ENCODE measurements around the gene SMIM22.

Gene SMIM22

GRCh38 chr16:4797805-4798252 is 2.7 kb downstream of the SMIM22 start:
- DNase-seq = no peak

DNA sequence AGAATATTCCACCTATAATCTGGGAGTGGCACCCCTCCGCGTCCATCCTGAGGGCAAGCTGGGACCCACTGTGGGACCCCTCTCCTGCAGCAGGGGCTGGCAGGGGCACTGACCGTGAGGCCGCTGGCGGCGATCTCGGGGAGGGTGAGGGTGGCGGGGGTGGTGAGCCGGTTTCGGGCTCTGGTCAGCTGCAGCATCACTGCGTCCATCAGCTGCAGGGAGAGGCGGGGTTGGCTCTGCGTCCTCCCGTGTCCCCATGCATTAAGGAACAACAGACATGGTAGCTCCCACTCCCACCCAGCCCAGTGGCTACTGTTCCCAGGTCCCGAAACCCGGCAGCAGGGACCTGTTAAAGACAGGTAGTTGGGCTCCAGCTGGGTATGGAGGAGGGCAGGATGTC is 3.3 kb downstream of the SMIM22 start:
- no peak for DNase-seq

DNA sequence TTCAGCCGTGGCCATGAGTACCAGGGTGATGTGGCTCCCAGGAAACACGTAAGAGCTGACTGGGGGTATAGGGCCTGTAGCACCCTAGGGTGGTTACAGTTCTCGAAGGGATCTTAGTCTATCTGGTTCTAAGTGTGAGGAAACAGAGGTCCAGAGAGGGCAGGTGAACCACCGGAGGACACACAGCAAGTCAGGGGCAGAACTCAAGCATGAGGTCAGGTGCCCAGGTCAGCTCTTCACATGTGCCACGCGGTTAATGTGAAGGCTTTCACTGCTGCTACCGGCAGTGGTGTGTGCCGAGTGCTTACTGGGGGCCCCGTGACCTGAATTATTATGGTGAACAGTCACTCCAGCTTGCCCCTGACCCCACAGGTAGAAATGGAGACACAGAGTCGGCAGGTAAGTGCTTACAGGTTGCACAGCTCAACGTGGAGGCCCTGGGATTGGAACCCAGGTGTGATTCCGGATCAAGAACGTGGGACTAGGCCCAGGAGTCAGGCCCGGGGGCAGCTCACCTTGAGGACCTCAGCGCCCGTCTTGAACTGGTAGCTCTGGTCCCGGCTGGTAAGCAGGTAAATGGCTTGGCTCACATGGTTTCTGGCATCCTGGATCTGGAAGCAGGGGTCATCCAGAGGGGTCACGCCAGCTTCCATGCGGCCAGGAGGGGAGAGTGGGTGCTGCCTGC is 4.1 kb downstream of the SMIM22 start:
- DNase-seq = no peak

DNA sequence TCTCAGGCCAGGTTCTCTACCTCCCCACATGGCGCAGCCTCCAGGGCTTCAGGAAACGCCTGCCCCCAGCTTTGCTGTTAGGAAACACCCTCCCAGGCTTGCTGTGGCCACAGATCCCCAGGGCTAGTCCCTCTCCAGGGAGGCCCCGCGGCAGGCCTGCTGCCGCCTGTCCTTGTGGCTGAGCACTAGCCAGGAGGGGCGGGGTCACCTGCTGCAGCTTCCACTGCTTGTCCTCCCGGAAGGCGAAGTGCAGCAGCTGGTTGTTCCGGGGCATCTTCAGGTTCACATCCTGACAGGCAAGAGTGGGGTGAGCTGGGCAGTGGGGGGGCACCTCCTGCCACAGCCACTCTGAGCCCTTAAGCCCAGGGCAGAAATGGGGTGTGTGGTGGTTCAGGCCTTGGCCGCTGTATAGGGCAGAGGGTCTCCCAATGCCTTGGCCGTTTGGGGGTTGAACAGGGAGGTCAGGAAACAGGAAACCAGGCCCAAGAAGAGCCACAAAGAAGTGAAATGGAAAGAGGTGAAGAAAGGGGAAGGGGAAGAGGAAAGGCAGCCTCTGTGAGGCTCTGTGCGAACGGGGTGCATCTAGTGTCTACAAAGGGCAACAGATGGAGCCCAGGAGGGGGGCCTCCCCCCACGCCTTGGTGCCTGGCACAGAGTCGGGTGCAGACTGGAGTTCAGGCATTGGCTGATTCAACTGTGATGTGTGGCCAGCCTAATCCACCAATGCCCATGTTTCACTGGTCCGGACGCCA is 5.3 kb downstream of the SMIM22 start:
- peak; percentile 73 for DNase-seq

- DNase-seq = no peak
Observed at GRCh38 chr16:4801051-4801961, 6.1 kb downstream of the SMIM22 start.

DNA sequence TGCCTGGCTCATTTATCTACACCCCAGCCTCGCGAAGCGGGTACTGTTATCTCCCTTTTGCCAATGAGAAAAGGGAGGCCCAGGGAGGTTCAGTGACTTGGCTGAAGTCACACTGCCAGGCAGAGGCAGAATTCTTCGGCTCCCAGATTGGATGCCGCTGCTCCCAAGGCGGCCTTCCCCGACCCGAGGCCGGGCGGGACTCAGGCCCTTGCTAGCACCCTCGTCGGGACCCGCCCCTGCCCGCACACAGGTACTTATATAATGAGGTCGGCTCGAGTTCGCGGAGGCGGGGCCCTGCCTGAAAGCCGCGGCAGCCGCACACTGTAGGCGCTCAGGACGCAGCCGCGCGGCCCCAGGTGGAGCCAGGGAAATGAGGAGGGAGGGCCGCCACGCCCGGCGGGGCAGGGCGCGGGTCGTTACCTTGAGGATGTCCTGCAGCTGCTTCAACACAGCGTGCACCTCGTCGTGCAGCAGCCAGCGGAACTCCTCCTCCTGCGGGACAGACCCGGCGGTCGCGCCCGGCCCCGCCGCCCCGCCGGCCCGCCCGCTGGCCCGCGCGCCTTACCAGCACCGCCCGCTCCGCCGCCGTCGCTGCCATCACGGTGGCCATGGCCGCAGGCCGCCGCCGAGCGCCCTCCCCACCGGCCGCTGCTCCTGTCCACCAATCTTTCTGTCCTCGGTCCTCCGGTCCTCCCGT is 6.9 kb downstream of the SMIM22 start, which contains the start of gene ROGDI:
Gene ROGDI, minus strand, starts transcription at position 672 of the 697 bp plus-strand sequence. Its CDS starts 62 bp downstream, at position 610.
- peak; percentile 90 for DNase-seq

DNA sequence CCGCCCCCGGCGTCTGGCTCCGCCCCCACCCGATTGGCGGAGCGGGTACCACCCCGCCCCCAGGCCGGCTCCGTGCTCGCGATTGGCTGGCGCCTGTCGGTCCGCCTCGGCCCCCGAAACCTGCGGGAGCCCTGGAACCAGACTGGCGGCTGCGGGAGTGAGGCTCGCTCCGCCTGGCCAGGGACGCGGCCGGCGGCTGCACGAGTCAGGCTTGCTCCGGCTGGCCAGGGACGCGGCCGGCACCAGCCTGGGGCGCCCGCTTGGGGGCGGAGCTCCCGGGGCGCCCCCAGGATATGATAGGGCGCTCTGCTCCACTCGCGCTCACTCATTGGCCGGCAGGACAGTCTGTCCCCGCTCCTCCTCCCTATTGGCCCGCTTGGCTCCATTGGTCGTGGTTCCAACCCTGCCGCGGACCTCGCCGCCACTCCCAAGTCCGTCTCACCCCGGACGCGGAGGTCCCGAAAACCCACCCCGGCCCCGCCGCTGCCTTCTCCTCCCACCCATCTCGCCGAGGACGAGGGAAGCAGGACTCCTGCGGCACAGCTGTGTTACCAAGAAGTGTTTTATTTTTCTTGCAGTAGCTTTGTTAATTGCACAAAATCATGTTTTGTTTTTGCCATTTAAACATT is 7.6 kb downstream of the SMIM22 start:
- peak; percentile 86 for DNase-seq

GRCh38 chr16:4803401-4803844 is 8.3 kb downstream of the SMIM22 start:
- DNase-seq = no peak

DNA sequence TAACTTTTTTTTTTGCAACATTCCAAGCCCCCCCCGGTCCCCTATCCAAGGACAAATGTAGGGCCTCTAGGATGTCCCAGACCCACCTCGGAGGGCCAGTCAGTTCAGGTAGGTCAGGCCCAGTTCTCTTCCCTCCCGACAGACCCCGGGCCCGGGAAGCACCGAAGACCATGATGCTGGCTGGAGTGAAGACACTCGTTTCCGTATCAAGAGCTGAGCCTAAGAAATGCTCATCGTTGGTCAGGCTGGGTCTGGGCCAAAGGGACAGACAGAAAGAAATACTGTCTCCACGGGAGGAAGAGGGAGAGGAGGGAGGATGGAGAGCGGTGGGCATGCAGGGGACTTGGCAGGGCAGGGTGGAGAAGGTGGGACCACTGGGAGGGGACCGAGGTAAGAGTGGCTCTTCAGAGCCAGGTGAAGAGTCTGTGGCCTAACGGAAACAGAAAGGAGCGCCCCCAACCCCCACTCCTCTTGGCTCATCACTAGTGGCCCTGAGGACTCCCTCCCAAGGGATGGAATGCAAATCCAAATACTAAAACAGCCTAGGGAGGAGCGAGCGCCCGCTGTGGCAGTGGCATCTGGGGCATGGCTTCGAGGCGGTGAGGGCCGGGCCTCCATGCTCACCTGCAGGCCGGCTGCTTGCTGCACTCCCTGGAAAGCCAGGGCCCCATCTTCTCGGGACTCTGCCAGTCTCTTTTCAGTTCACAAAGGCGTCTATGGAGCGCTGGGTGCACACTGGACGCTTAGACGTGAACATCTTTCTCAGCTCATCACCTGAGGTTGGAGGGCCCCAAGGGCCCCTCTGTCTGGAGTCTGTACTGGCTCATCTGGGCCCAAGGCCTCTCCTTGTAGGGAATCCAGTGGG is 9.0 kb downstream of the SMIM22 start:
- no peak for DNase-seq

- no peak for DNase-seq
Observed at GRCh38 chr16:4805231-4805630, 10.1 kb downstream of the SMIM22 start.

GRCh38 chr16:4806280-4806679 is 11.1 kb downstream of the SMIM22 start:
- DNase-seq = no peak

- no peak for DNase-seq
Observed at GRCh38 chr16:4811242-4811641, 16.1 kb downstream of the SMIM22 start.

GRCh38 chr16:4811773-4812172 is 16.6 kb downstream of the SMIM22 start:
- no peak for DNase-seq

GRCh38 chr16:4813251-4814003 is 18.3 kb downstream of the SMIM22 start:
- no peak for DNase-seq

DNA sequence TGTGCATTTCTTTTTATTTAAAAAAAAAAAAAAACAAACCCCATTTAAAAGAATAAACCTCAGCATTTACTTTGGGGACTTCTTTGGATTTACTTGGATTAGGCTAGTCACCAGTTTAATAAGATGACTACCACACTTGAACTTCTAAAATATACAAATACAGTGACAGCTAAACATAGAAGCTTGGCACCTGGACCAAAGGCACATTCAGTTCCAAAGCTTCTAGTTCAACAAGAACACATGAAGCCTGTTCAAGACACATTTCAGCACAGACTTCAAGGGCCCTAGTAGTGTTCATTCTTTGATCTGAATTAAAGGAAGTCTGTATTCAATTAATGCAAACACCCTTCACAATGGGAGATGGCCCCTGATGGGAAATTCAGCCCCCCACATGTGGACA is 18.9 kb downstream of the SMIM22 start:
- no peak for DNase-seq

- DNase-seq = no peak
Observed at GRCh38 chr16:4814542-4815173, 19.5 kb downstream of the SMIM22 start.

GRCh38 chr16:4820652-4821051 is 25.5 kb downstream of the SMIM22 start:
- DNase-seq = no peak

DNA sequence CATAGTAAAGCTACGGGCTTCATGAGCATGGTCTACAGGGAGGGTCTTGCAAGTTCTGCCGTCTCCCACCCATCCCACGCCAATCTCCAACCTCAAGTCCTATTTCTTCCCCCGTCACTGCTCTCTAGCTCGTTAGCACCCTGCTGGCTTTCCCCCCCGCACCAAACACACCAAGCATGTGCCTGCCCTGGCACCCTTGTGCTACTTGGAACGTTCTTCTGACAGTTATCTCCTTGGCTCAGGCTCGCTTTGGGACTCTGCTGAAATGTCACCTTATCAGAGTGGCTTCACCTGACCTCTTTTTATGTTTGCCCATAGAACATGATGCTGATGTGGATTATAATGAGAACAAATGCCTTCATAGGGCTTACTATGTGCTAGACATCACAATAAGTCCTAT is 30.0 kb downstream of the SMIM22 start:
- DNase-seq = no peak

DNA sequence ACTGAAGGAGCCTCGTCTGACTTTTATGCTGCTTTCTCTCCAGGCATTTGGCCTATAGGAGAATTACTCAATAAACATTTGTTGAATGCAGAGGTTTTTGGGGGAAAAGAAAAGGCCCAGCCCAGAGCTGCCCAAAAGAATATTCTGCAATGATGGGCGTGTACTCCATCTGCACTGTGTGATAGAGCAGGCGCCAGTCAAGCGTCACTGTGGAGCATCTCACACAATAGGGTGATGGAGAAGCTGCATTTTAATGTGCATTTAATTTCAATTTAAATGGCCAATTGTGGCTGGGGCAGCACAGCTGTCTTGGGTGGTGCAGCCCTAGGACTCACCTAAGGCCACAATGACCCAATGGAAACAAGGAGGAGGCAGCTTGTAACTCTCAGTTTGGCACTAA is 31.4 kb downstream of the SMIM22 start:
- DNase-seq = no peak

- no peak for DNase-seq
Observed at GRCh38 chr16:4826980-4827379, 31.8 kb downstream of the SMIM22 start.

Data from NCI-H510A (cell line).